Stimulated activated CD8-positive, alpha-beta memory T cell treated with anti-CD3 and anti-CD28 coated beads, Interleukin-7, amount 100 ng/mL, for 4 hours (primary cell): Measurements from ENCODE around the gene SETD6.
"Not testable (repeated sequence)": the region's sequence is repeated elsewhere in the genome, so short reads cannot be mapped to it uniquely, and the experiment has no call there.

ENCODE experiments used
- DNase-seq, 2 donors: peaks; one replicate each; pipeline ENCODE4 v3.0.0-alpha.2; 2020; ENCODE audit warnings: low read depth in 2 of 2

Gene SETD6, protein sequence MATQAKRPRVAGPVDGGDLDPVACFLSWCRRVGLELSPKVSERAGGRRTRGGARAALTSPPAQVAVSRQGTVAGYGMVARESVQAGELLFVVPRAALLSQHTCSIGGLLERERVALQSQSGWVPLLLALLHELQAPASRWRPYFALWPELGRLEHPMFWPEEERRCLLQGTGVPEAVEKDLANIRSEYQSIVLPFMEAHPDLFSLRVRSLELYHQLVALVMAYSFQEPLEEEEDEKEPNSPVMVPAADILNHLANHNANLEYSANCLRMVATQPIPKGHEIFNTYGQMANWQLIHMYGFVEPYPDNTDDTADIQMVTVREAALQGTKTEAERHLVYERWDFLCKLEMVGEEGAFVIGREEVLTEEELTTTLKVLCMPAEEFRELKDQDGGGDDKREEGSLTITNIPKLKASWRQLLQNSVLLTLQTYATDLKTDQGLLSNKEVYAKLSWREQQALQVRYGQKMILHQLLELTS

GRCh38 chr16:58515125-58515870, at the start of gene SETD6:
SETD6 (plus strand) TSS chr16:58515517; CDS start chr16:58515538, 21 bp downstream.
- peak; percentile 33 to 71 for DNase-seq

DNA sequence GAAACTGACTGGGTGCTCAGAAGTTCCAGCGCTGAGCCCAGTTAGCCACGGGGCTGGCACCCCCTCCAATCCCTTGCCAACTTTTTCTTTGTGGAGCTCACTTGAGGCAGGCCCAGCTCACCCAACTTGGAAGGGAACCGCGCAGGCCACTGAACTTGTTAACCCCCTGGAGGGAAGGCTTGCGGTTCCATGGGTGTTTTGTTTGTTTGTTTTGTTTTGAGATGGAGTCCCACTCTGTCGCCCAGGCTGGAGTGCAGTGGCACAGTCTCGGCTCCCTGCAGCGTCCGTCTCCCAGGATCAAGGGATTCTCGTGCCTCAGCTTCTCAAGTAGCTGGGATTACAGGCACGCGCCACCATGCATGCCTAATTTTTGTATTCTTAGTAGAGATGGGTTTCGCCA, 49.5 kb upstream of the SETD6 start:
- no peak for DNase-seq

GRCh38 chr16:58466396-58466795, 48.9 kb upstream of the SETD6 start:
- no peak for DNase-seq

DNA sequence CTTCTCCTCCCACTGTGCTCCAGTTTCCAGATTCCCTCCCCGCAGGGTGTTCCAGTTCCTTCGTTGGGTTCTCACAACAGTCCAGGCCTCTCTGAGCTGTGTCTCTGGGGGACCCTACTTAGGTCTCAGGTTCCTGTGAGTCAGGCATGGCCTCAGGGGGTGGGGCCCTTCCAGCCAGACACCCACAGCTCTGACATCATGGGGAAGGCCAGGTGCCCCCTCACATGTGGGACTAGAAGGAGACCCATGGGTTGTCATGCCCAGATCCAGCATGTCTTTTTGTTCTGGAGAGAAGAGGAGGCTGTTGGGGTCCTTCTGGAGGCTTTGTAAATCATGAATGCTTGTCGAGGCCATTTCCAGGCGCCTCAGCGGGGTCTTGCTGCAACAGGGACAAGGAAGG, 47.4 kb upstream of the SETD6 start:
- no peak for DNase-seq

DNA sequence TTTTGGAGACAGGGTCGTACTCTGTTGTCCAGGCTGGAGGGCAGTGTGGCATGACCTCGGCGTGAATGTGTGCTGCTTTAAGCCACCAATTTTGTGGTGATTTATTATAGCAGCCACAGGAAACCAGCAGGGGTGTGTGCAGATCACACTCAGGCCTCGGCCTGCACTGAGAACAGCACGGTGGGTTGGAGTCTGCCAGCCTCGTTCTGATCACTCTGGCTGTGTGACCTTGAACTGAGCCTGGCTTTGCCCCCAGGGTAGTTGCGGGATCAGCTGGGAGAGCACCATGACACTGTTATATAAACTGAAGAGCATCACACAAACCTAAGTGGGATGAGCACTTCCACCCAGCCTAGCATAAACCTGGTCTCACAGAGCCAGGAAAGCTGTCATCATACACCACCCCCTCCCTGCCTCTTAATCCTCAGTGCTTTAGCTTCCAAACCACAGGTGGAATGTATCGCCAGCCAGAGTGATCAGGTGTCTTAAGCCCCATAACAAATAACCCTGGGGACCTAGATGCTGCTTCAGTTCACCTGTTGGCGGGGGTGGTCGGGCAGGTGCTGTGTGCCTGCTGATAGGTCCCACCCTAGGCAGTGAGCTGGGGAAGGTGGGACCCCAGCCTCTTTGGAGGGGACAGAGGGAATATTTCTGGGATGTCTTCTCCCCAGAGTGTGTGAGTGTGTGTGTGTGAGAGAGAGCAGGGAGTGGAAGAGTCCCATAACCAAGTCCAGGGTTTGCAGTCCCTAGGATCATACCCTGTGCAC, 43.9 kb upstream of the SETD6 start:
- DNase-seq, result no peak

GRCh38 chr16:58472266-58472665, 43.1 kb upstream of the SETD6 start:
- DNase-seq, result no peak

DNA sequence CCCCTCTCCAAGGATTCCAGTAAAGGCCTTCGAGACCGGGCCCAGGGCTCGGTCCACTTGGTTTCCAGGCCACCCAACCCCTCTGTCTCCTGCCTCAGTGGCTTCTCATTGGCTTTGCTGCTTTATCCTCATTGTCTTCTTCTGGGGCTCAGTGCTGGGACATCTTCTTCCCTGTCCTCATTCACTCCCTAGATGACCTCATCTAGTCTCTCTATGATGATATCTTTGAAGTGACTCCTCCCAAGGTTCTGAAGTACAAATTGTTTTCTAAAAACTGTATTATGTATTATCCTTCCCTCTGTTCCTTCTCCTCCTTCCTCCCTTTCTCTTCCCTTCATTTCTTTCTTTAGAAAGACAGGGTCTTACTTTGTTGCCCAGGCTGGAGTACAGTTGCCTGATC, 42.5 kb upstream of the SETD6 start:
- DNase-seq, result no peak

DNA sequence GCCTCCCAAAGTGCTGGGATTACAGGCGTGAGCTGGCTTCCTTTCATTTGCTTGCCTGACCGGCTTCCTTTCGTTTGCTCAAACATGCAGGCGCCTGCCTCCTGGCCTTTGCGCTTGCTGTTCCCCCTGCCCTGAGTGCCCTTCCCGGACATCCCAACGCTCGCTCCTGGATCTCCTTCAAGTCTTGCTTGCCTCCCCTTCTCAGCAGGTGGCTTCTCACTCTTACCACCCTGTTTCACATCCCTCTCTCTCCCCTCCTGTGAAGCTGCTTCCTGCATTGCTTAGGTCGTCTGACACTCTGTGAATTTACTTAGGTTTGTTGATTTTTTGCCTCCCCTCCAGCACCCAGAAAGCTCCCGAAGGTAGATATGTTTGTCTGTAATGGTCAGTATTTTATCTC, 41.0 kb upstream of the SETD6 start:
- DNase-seq, result no peak

DNA sequence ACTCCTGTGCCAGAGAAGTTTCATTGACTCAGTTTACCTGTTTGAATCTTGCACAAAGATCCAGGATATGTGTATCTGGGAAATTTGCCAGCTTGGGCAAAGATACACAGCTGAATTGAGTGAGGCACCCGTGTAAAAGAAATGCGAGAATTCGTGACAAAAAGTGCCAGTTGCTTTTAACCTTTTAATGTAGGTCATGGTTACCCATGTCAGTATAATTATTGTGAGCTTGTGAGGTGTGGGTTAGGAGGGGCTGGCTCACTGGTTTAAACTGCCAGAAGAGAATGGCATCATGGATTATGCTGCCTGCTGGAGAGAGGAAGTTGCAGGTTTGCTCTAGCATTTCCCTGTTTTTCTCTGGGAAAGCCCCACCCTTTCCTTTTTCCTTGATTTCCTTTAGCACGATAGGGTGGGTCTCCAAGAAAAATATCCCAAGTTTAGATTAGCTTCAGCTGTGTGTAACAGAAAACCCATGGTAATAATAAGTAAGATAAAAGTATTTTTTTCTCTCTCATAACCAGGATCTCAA, 40.2 kb upstream of the SETD6 start:
- no peak for DNase-seq

- no peak for DNase-seq
These were observed 38.5 kb upstream of the SETD6 start for GRCh38 chr16:58476791-58477190.

DNA sequence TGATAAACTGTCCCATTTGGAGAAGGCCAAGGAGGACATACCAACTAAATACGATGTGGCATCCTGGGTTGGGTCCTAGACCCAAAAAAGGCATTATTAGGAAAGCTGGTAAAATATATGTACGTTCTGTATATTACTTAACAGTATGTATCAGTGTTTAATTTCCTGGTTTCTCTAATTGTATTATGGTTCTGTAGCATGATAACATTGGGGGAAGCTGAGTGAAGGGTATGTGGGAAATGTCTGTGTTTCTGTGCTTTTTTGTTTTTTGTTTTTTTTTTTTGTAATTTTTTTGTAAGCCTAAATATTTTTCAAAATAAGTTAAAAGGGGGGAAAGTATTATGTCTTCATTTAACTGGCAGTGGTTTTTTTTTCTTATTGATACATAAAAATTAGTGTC, 36.9 kb upstream of the SETD6 start:
- no peak for DNase-seq

GRCh38 chr16:58481226-58481869, 34.0 kb upstream of the SETD6 start:
- no peak for DNase-seq

GRCh38 chr16:58481931-58482330, 33.4 kb upstream of the SETD6 start:
- no peak for DNase-seq

DNA sequence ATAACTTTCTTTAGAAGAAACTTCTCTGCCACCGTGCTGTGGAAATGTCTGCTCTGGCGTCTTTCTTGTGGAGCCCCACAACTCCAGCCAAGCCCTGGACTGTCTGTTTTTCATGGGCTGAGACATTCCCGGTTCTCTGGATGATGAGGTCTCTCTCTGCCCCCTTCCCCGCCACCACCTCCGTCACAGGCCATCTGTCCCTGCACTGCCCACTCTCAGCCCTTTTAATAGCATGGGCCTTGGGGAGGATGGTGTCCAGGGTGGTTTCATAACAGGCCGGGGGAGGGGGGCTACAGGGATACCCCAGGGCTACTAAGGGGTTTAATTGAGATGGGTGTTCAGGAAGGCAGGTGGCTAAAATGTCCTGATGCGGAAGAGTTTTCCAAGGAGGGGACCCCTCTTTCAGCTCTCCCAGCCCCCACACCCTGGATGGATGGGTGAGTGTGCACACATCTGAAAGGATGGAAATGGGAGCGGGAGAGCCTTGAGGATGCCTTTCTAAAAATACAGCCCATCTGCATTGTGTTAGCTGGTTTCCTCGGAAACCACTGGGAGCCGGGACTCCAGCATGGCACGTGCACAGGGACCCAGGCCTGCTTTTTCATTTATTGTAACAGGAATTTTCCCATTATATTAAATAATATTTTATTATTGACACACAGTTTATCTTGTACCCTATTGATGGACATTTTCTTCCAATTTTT, 30.0 kb upstream of the SETD6 start:
- no peak for DNase-seq

DNA sequence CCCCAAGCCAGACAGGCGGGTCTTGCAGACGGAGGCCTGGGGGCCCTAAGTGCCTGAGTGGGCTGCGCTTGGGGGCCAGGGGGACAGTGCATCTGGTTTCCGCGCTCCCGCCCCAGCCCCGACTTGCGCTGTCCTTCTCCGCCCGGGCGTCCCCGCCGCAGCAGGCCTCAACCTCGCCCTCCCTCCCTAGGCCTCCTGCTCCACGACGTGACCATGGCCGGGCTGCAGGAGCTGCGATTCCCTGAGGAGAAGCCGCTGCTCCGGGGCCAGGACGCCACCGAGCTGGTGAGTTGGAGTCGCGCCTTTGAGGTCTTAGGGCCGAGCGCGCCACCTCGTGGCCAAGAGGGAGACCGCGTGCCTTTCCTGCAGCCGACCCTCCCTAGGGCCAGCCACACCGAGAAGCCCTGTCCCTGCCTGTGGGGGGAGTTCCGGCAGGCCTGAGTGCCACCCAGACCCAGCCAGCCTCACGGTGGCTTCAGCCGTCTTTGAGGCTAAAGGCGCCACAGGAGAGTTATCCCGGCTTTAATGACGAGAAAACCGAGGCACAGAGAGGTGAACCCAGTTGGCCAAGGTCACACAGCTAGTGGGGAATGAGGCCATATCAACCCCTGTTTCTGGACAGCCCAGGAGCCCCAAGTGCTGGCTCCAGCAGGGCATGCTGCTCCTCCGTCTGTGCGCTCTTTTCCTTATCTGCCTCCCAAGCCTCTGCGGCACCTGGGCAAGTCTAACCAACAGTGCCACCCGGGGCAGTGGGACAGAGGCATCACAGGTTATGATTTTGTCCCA, 27.6 kb upstream of the SETD6 start:
- peak; percentile 36 to 51 for DNase-seq

DNA sequence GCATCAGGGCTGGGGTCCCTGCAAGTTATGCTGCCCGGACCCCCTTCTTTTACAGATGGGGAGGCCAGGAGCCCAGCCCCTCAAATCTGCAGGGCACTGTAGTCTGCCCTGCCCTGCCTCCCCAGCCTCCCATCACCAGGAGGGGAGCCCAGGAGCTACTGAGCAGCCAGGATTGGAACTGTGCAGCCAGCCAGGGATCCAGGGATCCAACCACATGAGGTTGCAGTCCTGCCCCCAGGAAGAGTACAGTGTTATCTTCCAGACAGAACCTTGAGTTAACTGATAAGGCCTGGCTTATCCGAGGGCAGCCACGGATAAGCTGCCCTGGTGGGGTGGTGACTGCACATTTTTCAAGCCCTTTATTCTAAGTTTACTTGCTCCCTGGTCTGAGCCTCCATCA, 26.8 kb upstream of the SETD6 start:
- DNase-seq, result no peak

DNA sequence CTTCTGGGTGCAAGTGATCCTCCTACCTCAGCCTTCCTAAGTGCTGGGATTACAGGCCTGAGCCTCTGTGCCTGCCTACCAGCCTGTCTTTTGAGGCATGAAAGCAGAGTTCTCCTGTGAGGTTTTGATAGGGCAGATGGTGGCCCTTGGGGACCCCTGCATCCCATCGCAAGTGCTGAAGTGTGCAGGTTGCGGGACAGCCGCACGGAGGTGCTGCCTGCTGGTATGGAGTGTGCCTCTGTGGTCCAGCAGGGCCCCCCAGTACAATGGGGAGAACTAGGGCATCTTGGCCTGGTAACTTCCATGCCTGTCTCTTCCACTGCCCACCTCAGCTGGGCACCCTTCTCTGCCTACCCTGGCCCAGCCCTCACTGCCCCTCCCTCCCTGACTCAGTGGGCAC, 25.3 kb upstream of the SETD6 start:
- no peak for DNase-seq

GRCh38 chr16:58490539-58490938, 24.8 kb upstream of the SETD6 start:
- DNase-seq, result not testable (repeated sequence)

DNA sequence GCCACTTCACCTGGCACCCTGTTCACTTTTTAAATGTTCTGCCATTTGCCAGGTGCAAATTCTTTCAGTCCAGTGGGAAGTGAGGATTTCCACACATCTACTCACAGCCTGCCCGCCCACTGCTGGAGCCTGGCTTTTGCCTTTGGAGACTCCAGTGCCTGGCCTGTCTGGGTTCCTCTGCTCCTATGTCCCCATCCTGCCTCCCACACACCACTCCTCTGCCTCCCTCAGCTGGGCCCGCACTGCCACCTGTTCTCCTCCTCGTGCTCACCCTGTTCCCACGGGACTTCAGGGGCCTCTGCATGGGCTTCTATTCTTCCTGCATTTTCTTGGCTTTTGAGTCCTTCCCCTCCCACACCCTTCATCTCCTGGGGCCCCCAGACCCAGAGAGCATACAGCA, 23.3 kb upstream of the SETD6 start:
- no peak for DNase-seq

GRCh38 chr16:58492735-58493134, 22.6 kb upstream of the SETD6 start:
- no peak for DNase-seq
